ENCODE results near the gene SKOR2. TPM values are rescaled to one million over a fixed set of nuclear protein-coding genes. Genes with fewer than 3 reads are reported as not detected.

Gene SKOR2
- total and polyA plus RNA-seq, 2 experiments from 2014 or later, result 0.10 to 0.42 TPM

DNA sequence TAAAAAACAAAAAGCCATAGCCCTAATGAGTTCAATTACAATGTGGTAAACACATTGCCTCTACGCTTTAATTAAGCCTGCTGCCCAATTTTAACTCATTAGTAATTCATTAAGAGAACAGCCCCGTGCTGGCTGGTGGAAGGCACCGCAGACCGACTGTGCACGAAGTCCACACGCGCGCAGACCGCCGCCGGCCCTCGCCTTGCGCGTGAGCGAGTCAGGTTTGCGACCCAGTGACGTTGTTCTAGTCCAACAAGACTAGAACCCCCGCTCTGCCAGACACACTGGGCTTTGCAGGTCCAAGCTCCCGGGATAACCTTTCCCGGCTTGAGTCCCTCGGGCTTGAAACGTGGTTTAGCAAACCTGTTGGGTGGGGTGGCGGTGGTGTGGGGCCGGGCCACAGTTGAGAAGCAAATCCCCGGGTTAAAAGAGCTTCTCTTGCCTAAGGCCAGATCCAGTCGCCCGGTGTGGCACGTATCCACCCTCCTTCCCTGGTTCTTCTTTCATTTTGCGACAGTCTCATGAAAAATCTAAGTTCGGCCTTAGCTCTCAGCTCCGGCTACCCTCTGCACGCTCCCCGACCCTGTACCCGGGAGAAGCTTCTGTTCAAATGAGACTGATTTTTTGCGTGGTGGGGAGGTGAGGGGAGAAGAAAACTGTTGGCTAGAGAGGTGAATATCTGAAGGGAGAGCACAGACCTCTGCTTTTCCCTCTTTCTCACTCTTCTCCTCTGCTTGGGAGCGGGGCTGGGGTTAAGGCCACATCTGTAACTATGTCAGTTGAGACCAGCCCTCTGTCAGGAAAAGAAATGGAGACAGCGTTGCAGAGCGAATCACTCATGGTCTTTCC is 11.1 kb upstream of the SKOR2 start:
- peak; percentile 35 for DNase-seq (ENCODE audit: low spot score)
- H3K36me3 Mint-ChIP-seq (ENCODE audit: low read depth), result no peaks in the 10 kb centered on the region

DNA sequence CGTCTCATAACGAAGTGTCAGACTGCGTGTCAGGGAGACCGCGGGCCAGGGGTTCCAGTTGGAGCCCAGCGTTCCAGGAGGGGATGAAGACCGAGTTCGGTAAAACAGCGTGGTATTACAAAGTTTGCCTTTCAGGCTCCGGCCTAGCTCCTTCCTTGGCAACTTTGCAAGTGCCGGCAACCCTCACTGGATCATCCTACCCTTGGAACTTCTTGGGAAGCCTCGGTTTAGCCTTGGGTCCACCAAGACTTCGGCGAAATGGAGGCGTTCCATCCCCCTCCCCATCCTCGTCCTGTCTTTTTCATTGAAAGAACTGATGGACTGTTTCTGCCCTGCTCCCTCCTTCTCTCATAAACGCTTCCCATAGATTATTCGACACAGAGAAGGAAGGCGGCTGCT is 10.4 kb upstream of the SKOR2 start:
- H3K27ac ChIP-seq (ENCODE audit: low read depth), result no peak overlapping the region
- H3K4me3 ChIP-seq, result peak overlapping the region; percentile 91
- Mint-ChIP-seq H3K27me3 (ENCODE audit: insufficient read depth, low read depth, poor library complexity) (peaks cover 96% of the 10 kb centered on the region), H3K27ac (no peak overlapping the region), H3K4me3 (peak overlapping the region; percentile 82), H3K9me3 (peaks cover 6% of the 10 kb centered on the region; the same call in 1 of the 3 replicates), H3K36me3 (ENCODE audit: low read depth) (no peaks in the 10 kb centered on the region), H3K4me1 (peaks cover 31% of the 10 kb centered on the region)
- H3K4me1 ChIP-seq (ENCODE audit: insufficient read depth), result peaks cover 59% of the 10 kb centered on the region
- 0 out of 2 replicates have a peak, but pooled peaks cover 11% of the 10 kb centered on the region for H3F3A ChIP-seq (replicated peaks; ENCODE audit: low read depth)
- no peaks in the 10 kb centered on the region for H3K36me3 ChIP-seq (ENCODE audit: insufficient read depth)
- TF ChIP-seq ZNF114 (CRISPR knock-in tag; IDR thresholded peaks at IDR 0.05) (no peak), EZH2 (IDR thresholded peaks at IDR 0.05; ENCODE audit: low read depth, unreplicated experiment) (peak; percentile 44)
- DNase-seq (ENCODE audit: low spot score), result peak; percentile 54
- ATAC-seq, result no peak
- peaks cover 5% of the 10 kb centered on the region; the same call in 1 of the 2 replicates for H4K20me1 ChIP-seq (replicated peaks; ENCODE audit: insufficient read depth)
- H2AFZ ChIP-seq, result no peak overlapping the region; the same call in 1 of the 2 replicates
- no peaks in the 10 kb centered on the region for H3K79me2 ChIP-seq (replicated peaks; ENCODE audit: insufficient read depth)
- H3K27me3 ChIP-seq (ENCODE audit: insufficient read depth), result peaks cover 100% of the 10 kb centered on the region
- H3K9me2 ChIP-seq (ENCODE audit: insufficient read depth), result no peaks in the 10 kb centered on the region
- peak overlapping the region; percentile 95 for H3K4me2 ChIP-seq

More for the DNA sequence above, 11.1 kb upstream of the SKOR2 start:
- peaks cover 53% of the 10 kb centered on the region for H3K4me1 ChIP-seq (ENCODE audit: insufficient read depth)
- no peaks in the 10 kb centered on the region for H3K79me2 ChIP-seq (replicated peaks; ENCODE audit: insufficient read depth)
- H3K27ac ChIP-seq (ENCODE audit: low read depth), result no peak overlapping the region
- H3K4me3 Mint-ChIP-seq, result peak overlapping the region; percentile 82
- H2AFZ ChIP-seq, result peak overlapping the region; percentile 99
- peaks cover 6% of the 10 kb centered on the region; the same call in 1 of the 3 replicates for H3K9me3 Mint-ChIP-seq
- H3F3A ChIP-seq (replicated peaks; ENCODE audit: low read depth), result 0 out of 2 replicates have a peak, but pooled peaks cover 11% of the 10 kb centered on the region
- peaks cover 91% of the 10 kb centered on the region for H3K27me3 Mint-ChIP-seq (ENCODE audit: insufficient read depth, low read depth, poor library complexity)
- H3K4me1 Mint-ChIP-seq, result peaks cover 27% of the 10 kb centered on the region
- no peaks in the 10 kb centered on the region for H3K36me3 ChIP-seq (ENCODE audit: insufficient read depth)
- peak overlapping the region; percentile 91 for H3K4me3 ChIP-seq
- peaks cover 5% of the 10 kb centered on the region; the same call in 1 of the 2 replicates for H4K20me1 ChIP-seq (replicated peaks; ENCODE audit: insufficient read depth)
- TF ChIP-seq ZNF331 (CRISPR knock-in tag; IDR thresholded peaks at IDR 0.05; ENCODE audit: low read depth) (no peak), EZH2 (IDR thresholded peaks at IDR 0.05; ENCODE audit: low read depth, unreplicated experiment) (peak; percentile 92)
- no peak for ATAC-seq
- H3K27me3 ChIP-seq (ENCODE audit: insufficient read depth), result peaks cover 100% of the 10 kb centered on the region
- H3K27ac Mint-ChIP-seq, result no peak overlapping the region
- no peaks in the 10 kb centered on the region for H3K9me2 ChIP-seq (ENCODE audit: insufficient read depth)
- H3K4me2 ChIP-seq, result peak overlapping the region; percentile 95

DNA sequence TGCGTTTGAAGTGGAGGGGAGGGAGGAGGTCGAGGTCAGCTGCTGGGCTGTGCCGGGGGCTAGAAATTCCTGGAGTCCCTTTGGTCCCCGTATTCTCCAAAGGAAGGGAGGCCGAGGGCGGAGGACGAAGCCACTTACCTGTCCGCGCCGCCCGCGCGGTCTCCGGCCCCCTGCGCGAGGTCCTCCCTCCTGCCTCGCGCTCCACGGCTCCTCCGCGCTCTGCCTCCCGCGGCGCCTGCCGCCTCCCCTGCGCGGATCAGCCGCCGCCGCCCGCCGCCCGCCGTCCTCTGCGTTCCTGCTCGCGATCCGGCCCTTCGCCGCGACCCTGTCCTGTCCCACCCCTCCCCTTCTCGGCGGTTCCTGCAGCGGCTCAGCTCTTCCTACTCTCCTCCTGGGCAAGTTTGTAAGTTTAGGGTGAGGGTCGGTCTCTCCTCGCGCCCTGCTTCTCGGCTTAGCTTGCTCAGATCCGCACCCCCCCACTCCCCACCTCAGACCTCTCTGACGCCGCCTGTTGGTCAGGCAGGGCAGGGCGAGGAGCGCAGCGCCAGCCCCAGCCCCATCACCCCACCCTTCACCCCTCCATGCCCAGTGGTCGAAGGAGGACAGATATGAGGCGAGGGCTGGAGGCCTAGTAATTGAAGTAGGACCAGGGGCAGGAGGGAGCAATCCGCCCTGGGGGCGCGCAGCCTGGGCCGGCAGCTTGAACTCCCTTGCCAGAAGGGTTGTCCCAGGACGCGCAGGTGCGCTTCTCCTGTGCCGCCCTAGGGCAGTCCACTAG is 9.7 kb upstream of the SKOR2 start:
- H3K4me2 ChIP-seq, result peak overlapping the region; percentile 95
- H2AFZ ChIP-seq, result no peak overlapping the region
- ATAC-seq (peak; percentile 41), DNase-seq (ENCODE audit: low spot score) (peak; percentile 73)
- peaks cover 13% of the 10 kb centered on the region for H3F3A ChIP-seq (replicated peaks; ENCODE audit: low read depth)
- H3K9me3 Mint-ChIP-seq, result peaks cover 6% of the 10 kb centered on the region; the same call in 1 of the 3 replicates
- peaks cover 100% of the 10 kb centered on the region for H3K27me3 ChIP-seq (ENCODE audit: insufficient read depth)
- H3K4me1 ChIP-seq (ENCODE audit: insufficient read depth), result peaks cover 67% of the 10 kb centered on the region
- no peak overlapping the region for H3K27ac ChIP-seq (ENCODE audit: low read depth)
- no peaks in the 10 kb centered on the region for H3K9me2 ChIP-seq (ENCODE audit: insufficient read depth)
- H3K4me3 ChIP-seq, result peak overlapping the region; percentile 91
- peak overlapping the region; percentile 82 for H3K4me3 Mint-ChIP-seq
- peaks cover 35% of the 10 kb centered on the region for H3K4me1 Mint-ChIP-seq
- peaks cover 5% of the 10 kb centered on the region; the same call in 1 of the 2 replicates for H4K20me1 ChIP-seq (replicated peaks; ENCODE audit: insufficient read depth)
- H3K27me3 Mint-ChIP-seq (ENCODE audit: insufficient read depth, low read depth, poor library complexity), result peaks cover 97% of the 10 kb centered on the region
- H3K79me2 ChIP-seq (replicated peaks; ENCODE audit: insufficient read depth), result no peaks in the 10 kb centered on the region
- H3K27ac Mint-ChIP-seq, result no peak overlapping the region
- H3K36me3 Mint-ChIP-seq (ENCODE audit: low read depth), result no peaks in the 10 kb centered on the region
- no peaks in the 10 kb centered on the region for H3K36me3 ChIP-seq (ENCODE audit: insufficient read depth)
- TF ChIP-seq, protein P1, sequence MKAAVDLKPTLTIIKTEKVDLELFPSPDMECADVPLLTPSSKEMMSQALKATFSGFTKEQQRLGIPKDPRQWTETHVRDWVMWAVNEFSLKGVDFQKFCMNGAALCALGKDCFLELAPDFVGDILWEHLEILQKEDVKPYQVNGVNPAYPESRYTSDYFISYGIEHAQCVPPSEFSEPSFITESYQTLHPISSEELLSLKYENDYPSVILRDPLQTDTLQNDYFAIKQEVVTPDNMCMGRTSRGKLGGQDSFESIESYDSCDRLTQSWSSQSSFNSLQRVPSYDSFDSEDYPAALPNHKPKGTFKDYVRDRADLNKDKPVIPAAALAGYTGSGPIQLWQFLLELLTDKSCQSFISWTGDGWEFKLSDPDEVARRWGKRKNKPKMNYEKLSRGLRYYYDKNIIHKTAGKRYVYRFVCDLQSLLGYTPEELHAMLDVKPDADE (IDR thresholded peaks at IDR 0.05), result no peak
- TF ChIP-seq, protein P2, sequence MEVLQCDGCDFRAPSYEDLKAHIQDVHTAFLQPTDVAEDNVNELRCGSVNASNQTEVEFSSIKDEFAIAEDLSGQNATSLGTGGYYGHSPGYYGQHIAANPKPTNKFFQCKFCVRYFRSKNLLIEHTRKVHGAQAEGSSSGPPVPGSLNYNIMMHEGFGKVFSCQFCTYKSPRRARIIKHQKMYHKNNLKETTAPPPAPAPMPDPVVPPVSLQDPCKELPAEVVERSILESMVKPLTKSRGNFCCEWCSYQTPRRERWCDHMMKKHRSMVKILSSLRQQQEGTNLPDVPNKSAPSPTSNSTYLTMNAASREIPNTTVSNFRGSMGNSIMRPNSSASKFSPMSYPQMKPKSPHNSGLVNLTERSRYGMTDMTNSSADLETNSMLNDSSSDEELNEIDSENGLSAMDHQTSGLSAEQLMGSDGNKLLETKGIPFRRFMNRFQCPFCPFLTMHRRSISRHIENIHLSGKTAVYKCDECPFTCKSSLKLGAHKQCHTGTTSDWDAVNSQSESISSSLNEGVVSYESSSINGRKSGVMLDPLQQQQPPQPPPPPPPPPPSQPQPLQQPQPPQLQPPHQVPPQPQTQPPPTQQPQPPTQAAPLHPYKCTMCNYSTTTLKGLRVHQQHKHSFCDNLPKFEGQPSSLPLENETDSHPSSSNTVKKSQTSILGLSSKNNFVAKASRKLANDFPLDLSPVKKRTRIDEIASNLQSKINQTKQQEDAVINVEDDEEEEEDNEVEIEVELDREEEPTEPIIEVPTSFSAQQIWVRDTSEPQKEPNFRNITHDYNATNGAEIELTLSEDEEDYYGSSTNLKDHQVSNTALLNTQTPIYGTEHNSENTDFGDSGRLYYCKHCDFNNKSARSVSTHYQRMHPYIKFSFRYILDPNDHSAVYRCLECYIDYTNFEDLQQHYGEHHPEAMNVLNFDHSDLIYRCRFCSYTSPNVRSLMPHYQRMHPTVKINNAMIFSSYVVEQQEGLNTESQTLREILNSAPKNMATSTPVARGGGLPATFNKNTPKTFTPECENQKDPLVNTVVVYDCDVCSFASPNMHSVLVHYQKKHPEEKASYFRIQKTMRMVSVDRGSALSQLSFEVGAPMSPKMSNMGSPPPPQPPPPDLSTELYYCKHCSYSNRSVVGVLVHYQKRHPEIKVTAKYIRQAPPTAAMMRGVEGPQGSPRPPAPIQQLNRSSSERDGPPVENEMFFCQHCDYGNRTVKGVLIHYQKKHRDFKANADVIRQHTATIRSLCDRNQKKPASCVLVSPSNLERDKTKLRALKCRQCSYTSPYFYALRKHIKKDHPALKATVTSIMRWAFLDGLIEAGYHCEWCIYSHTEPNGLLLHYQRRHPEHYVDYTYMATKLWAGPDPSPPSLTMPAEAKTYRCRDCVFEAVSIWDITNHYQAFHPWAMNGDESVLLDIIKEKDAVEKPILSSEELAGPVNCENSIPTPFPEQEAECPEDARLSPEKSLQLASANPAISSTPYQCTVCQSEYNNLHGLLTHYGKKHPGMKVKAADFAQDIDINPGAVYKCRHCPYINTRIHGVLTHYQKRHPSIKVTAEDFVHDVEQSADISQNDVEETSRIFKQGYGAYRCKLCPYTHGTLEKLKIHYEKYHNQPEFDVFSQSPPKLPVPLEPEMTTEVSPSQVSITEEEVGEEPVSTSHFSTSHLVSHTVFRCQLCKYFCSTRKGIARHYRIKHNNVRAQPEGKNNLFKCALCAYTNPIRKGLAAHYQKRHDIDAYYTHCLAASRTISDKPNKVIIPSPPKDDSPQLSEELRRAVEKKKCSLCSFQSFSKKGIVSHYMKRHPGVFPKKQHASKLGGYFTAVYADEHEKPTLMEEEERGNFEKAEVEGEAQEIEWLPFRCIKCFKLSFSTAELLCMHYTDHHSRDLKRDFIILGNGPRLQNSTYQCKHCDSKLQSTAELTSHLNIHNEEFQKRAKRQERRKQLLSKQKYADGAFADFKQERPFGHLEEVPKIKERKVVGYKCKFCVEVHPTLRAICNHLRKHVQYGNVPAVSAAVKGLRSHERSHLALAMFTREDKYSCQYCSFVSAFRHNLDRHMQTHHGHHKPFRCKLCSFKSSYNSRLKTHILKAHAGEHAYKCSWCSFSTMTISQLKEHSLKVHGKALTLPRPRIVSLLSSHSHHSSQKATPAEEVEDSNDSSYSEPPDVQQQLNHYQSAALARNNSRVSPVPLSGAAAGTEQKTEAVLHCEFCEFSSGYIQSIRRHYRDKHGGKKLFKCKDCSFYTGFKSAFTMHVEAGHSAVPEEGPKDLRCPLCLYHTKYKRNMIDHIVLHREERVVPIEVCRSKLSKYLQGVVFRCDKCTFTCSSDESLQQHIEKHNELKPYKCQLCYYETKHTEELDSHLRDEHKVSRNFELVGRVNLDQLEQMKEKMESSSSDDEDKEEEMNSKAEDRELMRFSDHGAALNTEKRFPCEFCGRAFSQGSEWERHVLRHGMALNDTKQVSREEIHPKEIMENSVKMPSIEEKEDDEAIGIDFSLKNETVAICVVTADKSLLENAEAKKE (CRISPR knock-in tag; IDR thresholded peaks at IDR 0.05), result no peak
- no peak for TF ChIP-seq JUNB (IDR thresholded peaks at IDR 0.05; ENCODE audit: unreplicated experiment)
